HepG2 (cell line): ENCODE measurements around the gene MUC13. TPM values are rescaled to one million over a fixed set of nuclear protein-coding genes. Genes with fewer than 3 reads are reported as not detected.
A peak's percentile ranks its signal among the peaks of the same experiment; 100 is the strongest.

Experiments used
- ATAC-seq: fragments of 200-7000 bp; cut with Tn5 transposase; 3 replicates; pipeline ENCODE4 v1.9.1; 2020; ENCODE audit warnings: mild to moderate bottlenecking, moderate library complexity
- BruUV-seq: library from RNA; stranded (reverse); fragments of 400-500 nt; replicated peaks from 2 replicates; lab custom pipeline; 2021; lab: Mats Ljungman, UMichigan
- CTCF ChIA-PET: fragments of 300-600 bp; formaldehyde crosslinking; extraction: SDS; loops from one replicate; lab custom pipeline; 2021; ENCODE audit warnings: low total read pairs, inconsistent platforms, low intra/inter-chr PET ratio; lab: Yijun Ruan, JAX
- POLR2A ChIA-PET: fragments of 350-600 bp; sonication (Branson Sonifier 250); formaldehyde crosslinking; loops from one replicate; lab custom pipeline; 2020; ENCODE audit warnings: antibody characterized with exemption, inconsistent platforms; lab: Yijun Ruan, JAX
- DNase-seq: peaks from one replicate; pipeline ENCODE4 v3.0.0-alpha.2; 2015; ENCODE audit warnings: low spot score
- FAIRE-seq: peaks from 3 replicates; lab custom pipeline; 2011; peaks lifted over from hg19 to GRCh38; lab: Jason Lieb, UNC
- H2AFZ ChIP-seq: one replicate; pipeline ENCODE4 v1.6.1; 2011; ENCODE audit warnings: low read length, inconsistent platforms
- H3K27ac ChIP-seq: fragments of 300-600 bp; 3 replicates; pipeline ENCODE4 v1.8.0; 2011; ENCODE audit warnings: mixed run types, mild to moderate bottlenecking, mixed read lengths, low read length, inconsistent platforms; ENCODE audit not compliant: insufficient read depth; ENCODE audit errors: extremely low read length
- H3K27me3 ChIP-seq, 2 experiments: fragments of 200-600 bp in 1 of 2; 2 replicates in 1 of 2; 3 replicates in 1 of 2; pipeline versions ENCODE4 v1.6.0 to v1.8.0; 2011; ENCODE audit warnings: low read length in 2 of 2, mild to moderate bottlenecking in 2 of 2, moderate library complexity in 2 of 2, inconsistent platforms in 1 of 2; ENCODE audit not compliant: insufficient read depth in 2 of 2, control insufficient read depth in 1 of 2
- H3K36me3 ChIP-seq, 2 experiments: fragments of 200-600 bp in 1 of 2; replicated peaks in 1 of 2; 2 replicates in 1 of 2; 3 replicates in 1 of 2; pipeline versions ENCODE4 v1.5.1 to v1.8.0; 2011; ENCODE audit warnings: low read length in 2 of 2, inconsistent platforms in 1 of 2; ENCODE audit not compliant: insufficient read depth in 2 of 2, control insufficient read depth in 1 of 2
- H3K4me1 ChIP-seq: 2 replicates; pipeline ENCODE4 v1.5.1; 2012; ENCODE audit warnings: low read length, inconsistent platforms; ENCODE audit not compliant: insufficient read depth
- H3K4me2 ChIP-seq: 2 replicates; pipeline ENCODE4 v1.6.0; 2011; ENCODE audit warnings: low read depth, low read length, inconsistent platforms
- H3K4me3 ChIP-seq, 3 experiments: fragments of 200-600 bp in 1 of 3; sonication (generic), shearing (Covaris generic) in 1 of 3; replicated peaks in 1 of 3; 2 replicates each; pipeline ENCODE4 v1.5.1; 2011 to 2016; ENCODE audit warnings: low read length in 3 of 3, inconsistent platforms in 2 of 3, low read depth in 2 of 3, mild to moderate bottlenecking in 2 of 3, control low read depth in 1 of 3, mixed read lengths in 1 of 3; ENCODE audit not compliant: insufficient read depth in 1 of 3
- H3K79me2 ChIP-seq: one replicate; pipeline ENCODE4 v1.6.1; 2011; ENCODE audit warnings: low read length, inconsistent platforms; ENCODE audit not compliant: insufficient read depth
- H3K9ac ChIP-seq: 2 replicates; pipeline ENCODE4 v1.6.0; 2011; ENCODE audit warnings: mild to moderate bottlenecking, low read depth, low read length, inconsistent platforms; ENCODE audit not compliant: insufficient read depth
- H3K9me3 ChIP-seq: 2 replicates; pipeline ENCODE4 v1.5.1; 2012; ENCODE audit warnings: mild to moderate bottlenecking, low read length
- H4K20me1 ChIP-seq: 2 replicates; pipeline ENCODE4 v1.6.0; 2011; ENCODE audit warnings: inconsistent platforms, mild to moderate bottlenecking, low read length, moderate library complexity; ENCODE audit not compliant: insufficient read depth
- CTCF ChIP-seq: sonication (generic); formaldehyde crosslinking; IDR thresholded peaks from 2 replicates; pipeline ENCODE4 v1.5.0; 2020; ENCODE audit warnings: mild to moderate bottlenecking, missing genetic modification reagents, moderate library complexity
- MEF2D ChIP-seq: sonication (generic); formaldehyde crosslinking; IDR thresholded peaks from 2 replicates; pipeline ENCODE4 v1.5.1; 2020; ENCODE audit warnings: mild to moderate bottlenecking, missing genetic modification reagents
- RAD21 ChIP-seq: fragments of 450-650 bp; formaldehyde crosslinking; IDR thresholded peaks from 2 replicates; pipeline ENCODE4 v1.5.0; 2020; ENCODE audit warnings: mild to moderate bottlenecking
- SMC3 ChIP-seq: IDR thresholded peaks from 2 replicates; pipeline ENCODE4 v1.6.1; 2011; ENCODE audit warnings: low read length, improper control_type of control experiment
- STAG1 ChIP-seq: sonication (generic); formaldehyde crosslinking; IDR thresholded peaks from 2 replicates; pipeline ENCODE4 v1.4.0; 2020; ENCODE audit warnings: missing genetic modification reagents
- TAF15 ChIP-seq: fragments of 200-400 bp; formaldehyde crosslinking; IDR thresholded peaks from one replicate; pipeline ENCODE4 v1.6.1; 2018; ENCODE audit warnings: mild to moderate bottlenecking, low read depth, low read length; ENCODE audit not compliant: poor library complexity, severe bottlenecking
- TEAD3 ChIP-seq: optimal IDR thresholded peaks from 2 replicates; pipeline ENCODE3; 2016; ENCODE audit warnings: borderline replicate concordance
- THRA ChIP-seq: sonication (generic); formaldehyde crosslinking; IDR thresholded peaks from 2 replicates; pipeline ENCODE4 v1.4.0; 2020; ENCODE audit warnings: missing genetic modification reagents, borderline replicate concordance
- ZNF121 ChIP-seq: sonication (generic); formaldehyde crosslinking; IDR thresholded peaks from 2 replicates; pipeline ENCODE4 v1.5.0; 2020; ENCODE audit warnings: mild to moderate bottlenecking, missing genetic modification reagents
- ZNF18 ChIP-seq: sonication (generic); formaldehyde crosslinking; IDR thresholded peaks from 2 replicates; pipeline ENCODE4 v1.8.0; 2022; ENCODE audit warnings: mild to moderate bottlenecking, missing genetic modification reagents; ENCODE audit not compliant: insufficient replicate concordance
- ZNF770 ChIP-seq: sonication (generic); formaldehyde crosslinking; IDR thresholded peaks from 2 replicates; pipeline ENCODE4 v1.5.0; 2020; ENCODE audit warnings: mild to moderate bottlenecking, missing genetic modification reagents
- WGBS: methylation state at CpG from one replicate; pipeline ENCODE4 v1.1.6; 2017; ENCODE audit warnings: low lambda C conversion rate; 5-methylcytosine and 5-hydroxymethylcytosine counted together
- in situ Hi-C: cut with HindIII; loops from 2 replicates; pipeline ENCODE4 v1.10.0; 2017; ENCODE audit warnings: low pct_unique_long_range_greater_than_20kb; ENCODE audit not compliant: extremely low pct_ligation_motif_present
- intact Hi-C: fragments of 100-400 bp; cut with micrococcal nuclease; formaldehyde crosslinking; loops from one replicate; pipeline ENCODE4 v1.10.0; 2022; ENCODE audit not compliant: unreplicated experiment
- polyA plus RNA-seq, 8 experiments: library from polyadenylated mRNA; depleted of rRNA in 3 of 8; stranded (reverse) in 7 of 8; unstranded in 1 of 8; fragments of >200 nt; fragmentation: Illumina TruSeq in 4 of 8; extraction: Trizol in 4 of 8; gene quantifications; 2 replicates each; pipeline versions ENCODE4 v1.2.1 to v1.2.3, GENCODE V29; 2011 to 2016; ENCODE audit warnings: low read depth in 4 of 8, missing spikeins in 1 of 8, mixed read lengths in 1 of 8; ENCODE audit not compliant: insufficient read depth in 1 of 8
- total RNA-seq, 5 experiments: library from RNA; depleted of rRNA; stranded (reverse); fragments of >200 nt; fragmentation: Illumina TruSeq; extraction: Trizol; gene quantifications; 2 replicates each; pipeline ENCODE4 v1.2.3, GENCODE V29; 2016; ENCODE audit warnings: low read depth in 1 of 5

MUC13 gene
- total and polyA plus RNA-seq, 2 of the 13 experiments (the other 11 are each of a cell fraction or from before 2014, with no cell fraction given): 0.04 to 1.2 TPM

GRCh38 chr3:124928333-124929202 is 6.0 kb downstream of the MUC13 start:
- no peak overlapping the region for H3K27ac ChIP-seq
- DNase-seq (peak; percentile 57), ATAC-seq (peak; percentile 63; the same call in 2 of the 3 replicates), FAIRE-seq (peak; percentile 66)
- POLR2A ChIA-PET: no interaction called here
- H3K9me3 ChIP-seq: no peaks in the 10 kb centered on the region
- H3K4me3 ChIP-seq: no peak overlapping the region
- no peaks in the 10 kb centered on the region for H4K20me1 ChIP-seq
- CTCF ChIA-PET: interaction anchor here (1.1 to 1.8 kb wide), 5 partner anchors 58 to 657 kb away, joined by 3 to 9 read pairs (median 6); no protein-coding TSS in a partner anchor
- BruUV-seq: no TSS peak
- H3K79me2 ChIP-seq: no peaks in the 10 kb centered on the region
- WGBS: 6% methylated on average over 4 of the region's 4 CpGs
- intact Hi-C loops: loop anchor here (2.0 to 10.0 kb wide), 4 partner anchors 58 to 656 kb away; no protein-coding TSS in a partner anchor
- no peak overlapping the region for H3K4me2 ChIP-seq
- TF ChIP-seq ZNF18 (CRISPR knock-in tag): peak; percentile 27
- peak; percentile 76 for TF ChIP-seq STAG1 (CRISPR knock-in tag)
- TF ChIP-seq CTCF: peak; percentile 74
- TF ChIP-seq THRA (CRISPR knock-in tag): no peak
- TF ChIP-seq TEAD3 (CRISPR knock-in tag): peak; percentile 29
- TF ChIP-seq ZNF770 (CRISPR knock-in tag): peak; percentile 23; the same call in 1 of the 2 replicates
- no peak for TF ChIP-seq TAF15
- TF ChIP-seq SMC3: peak; percentile 88
- no peak for TF ChIP-seq MEF2D (CRISPR knock-in tag)
- TF ChIP-seq RAD21 (CRISPR knock-in tag): 0 out of 2 replicates have a peak, but pooled peaks have one; percentile 40
- TF ChIP-seq ZNF121 (CRISPR knock-in tag): peak; percentile 17; the same call in 1 of the 2 replicates
- TF ChIP-seq, all 625 proteins: peak for 8
- H3K9ac ChIP-seq: no peak overlapping the region
- H3K27me3 ChIP-seq: no peaks in the 10 kb centered on the region
- in situ Hi-C loops: loop anchor here (5.0 kb wide), 1 partner anchor 239 kb away; no protein-coding TSS in a partner anchor
- H3K4me1 ChIP-seq: peaks cover 22% of the 10 kb centered on the region
- no peak overlapping the region for H2AFZ ChIP-seq
- H3K36me3 ChIP-seq: no peaks in the 10 kb centered on the region
